WI38 (cell line): Measurements from ENCODE around the gene FASN.
A peak's percentile ranks its signal among the peaks of the same experiment; 100 is the strongest.

ENCODE experiments used
- H3K4me3 ChIP-seq: 2 replicates; pipeline ENCODE4 v1.5.1; 2011; ENCODE audit warnings: low read depth, mild to moderate bottlenecking, control low read depth, low read length
- TF ChIP-seq, protein P1 (sequence below): IDR thresholded peaks from 2 replicates; pipeline ENCODE4 v1.5.1; 2012; ENCODE audit warnings: low read depth, mild to moderate bottlenecking, control low read depth, low read length

Gene FASN

GRCh38 chr17:82104797-82105416, 6.9 kb upstream of the FASN start:
- no peak overlapping the region for H3K4me3 ChIP-seq
- TF ChIP-seq, protein P1, sequence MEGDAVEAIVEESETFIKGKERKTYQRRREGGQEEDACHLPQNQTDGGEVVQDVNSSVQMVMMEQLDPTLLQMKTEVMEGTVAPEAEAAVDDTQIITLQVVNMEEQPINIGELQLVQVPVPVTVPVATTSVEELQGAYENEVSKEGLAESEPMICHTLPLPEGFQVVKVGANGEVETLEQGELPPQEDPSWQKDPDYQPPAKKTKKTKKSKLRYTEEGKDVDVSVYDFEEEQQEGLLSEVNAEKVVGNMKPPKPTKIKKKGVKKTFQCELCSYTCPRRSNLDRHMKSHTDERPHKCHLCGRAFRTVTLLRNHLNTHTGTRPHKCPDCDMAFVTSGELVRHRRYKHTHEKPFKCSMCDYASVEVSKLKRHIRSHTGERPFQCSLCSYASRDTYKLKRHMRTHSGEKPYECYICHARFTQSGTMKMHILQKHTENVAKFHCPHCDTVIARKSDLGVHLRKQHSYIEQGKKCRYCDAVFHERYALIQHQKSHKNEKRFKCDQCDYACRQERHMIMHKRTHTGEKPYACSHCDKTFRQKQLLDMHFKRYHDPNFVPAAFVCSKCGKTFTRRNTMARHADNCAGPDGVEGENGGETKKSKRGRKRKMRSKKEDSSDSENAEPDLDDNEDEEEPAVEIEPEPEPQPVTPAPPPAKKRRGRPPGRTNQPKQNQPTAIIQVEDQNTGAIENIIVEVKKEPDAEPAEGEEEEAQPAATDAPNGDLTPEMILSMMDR, result no peak

DNA sequence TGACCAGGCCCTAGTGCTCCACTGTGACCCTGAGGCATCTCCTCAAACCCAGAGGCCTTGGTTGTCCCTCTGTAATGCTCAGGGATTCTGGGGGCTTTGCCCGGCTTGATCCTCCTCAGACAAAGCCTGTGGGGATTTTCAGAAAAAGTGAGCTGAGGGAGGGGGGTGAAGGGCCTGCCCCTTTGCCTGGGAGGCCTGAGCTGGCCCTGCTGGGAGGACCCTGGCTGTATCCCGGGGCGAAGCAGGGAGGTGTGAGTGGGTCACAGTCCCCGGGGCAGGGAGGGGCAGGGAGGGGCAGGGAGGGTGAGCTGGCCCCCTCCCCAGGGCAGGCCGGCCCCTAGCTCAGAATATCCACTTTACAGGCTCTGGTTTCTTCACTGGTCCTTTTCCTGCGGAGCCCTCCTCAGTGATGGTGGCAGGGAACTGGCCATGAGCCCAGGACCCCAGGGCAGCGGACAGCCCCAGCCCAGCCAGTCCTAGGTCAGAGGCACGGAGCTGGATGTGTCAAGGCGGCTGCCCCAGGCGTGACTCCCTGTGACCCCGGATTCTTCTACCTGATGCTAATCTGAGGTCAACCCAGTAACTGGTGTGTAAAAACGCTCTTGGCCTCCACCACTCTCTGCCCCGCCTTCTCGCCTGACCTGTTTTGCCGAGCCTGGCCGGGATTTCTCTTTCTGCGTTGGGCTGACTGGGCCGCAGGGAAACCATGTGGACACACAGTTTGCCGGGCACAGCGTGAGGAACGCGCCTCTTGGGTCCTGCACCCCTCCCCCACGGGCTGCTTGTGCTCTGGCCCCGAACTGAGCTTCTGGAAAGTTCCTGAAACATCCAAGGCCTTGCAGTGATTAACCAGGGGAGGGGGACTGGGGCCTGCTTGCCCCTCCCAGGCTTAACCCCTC, 5.8 kb upstream of the FASN start:
- TF ChIP-seq, protein P1, result no peak
- no peak overlapping the region for H3K4me3 ChIP-seq

- TF ChIP-seq, protein P1, result no peak
- no peak overlapping the region for H3K4me3 ChIP-seq
These were observed 4.0 kb upstream of the FASN start for GRCh38 chr17:82101767-82102679.

- TF ChIP-seq, protein P1, result no peak
- no peak overlapping the region for H3K4me3 ChIP-seq
These were observed 3.3 kb upstream of the FASN start for GRCh38 chr17:82101301-82101715.

DNA sequence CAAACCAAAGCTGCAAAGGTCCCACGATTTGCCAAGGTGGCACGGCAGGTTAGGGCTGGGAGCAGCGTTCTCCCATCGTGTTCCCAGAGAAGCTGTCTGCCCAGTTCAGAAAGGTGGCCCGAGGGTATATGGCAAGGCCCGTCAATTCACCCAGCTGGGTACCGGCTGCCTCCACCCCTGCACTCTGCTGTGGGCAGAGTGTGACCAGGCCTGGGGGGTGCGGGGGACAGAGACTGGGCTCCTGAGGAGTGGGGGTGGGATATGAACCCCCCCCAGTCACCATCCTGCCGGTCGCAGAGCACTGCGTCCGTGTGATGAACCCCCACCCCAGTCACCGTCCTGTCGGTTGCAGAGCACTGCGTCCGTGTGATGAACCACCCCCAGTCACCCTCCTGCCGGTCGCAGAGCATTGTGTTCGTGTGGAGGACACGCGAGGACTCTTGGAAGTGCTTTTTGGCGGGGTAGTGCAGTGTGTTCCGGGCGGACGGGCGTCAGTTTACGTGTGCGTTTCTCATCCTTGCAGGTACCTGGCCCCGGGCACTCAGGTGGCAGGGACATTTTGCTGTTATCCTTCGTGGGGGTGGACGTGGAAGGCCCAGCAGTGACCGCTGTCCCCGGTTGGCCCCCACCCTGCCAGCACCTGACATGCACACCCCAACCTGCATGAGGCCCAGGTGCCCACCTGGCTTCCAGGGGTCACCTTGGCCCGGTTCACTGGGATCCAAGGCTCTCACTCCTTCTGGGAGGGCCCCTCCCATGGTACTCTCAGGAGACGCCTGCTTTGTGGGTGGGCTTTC, 2.7 kb upstream of the FASN start:
- TF ChIP-seq, protein P1, result no peak
- H3K4me3 ChIP-seq, result no peak overlapping the region

GRCh38 chr17:82098939-82099763, 1.1 kb upstream of the FASN start:
- TF ChIP-seq, protein P1, result no peak
- peak overlapping the region; percentile 48 for H3K4me3 ChIP-seq
